DMS53 treated with DMSO at 0.1 percent for 48 hours (cell line): ENCODE data around the gene EMCN.
"Not testable (repeated sequence)": the region's sequence is repeated elsewhere in the genome, so short reads cannot be mapped to it uniquely, and the experiment has no call there.

ENCODE experiments used
- DNase-seq: peaks from one replicate; lab custom pipeline; 2025; ENCODE audit not compliant: unreplicated experiment; lab: John Stamatoyannopoulos, UW

The EMCN gene, protein sequence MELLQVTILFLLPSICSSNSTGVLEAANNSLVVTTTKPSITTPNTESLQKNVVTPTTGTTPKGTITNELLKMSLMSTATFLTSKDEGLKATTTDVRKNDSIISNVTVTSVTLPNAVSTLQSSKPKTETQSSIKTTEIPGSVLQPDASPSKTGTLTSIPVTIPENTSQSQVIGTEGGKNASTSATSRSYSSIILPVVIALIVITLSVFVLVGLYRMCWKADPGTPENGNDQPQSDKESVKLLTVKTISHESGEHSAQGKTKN

GRCh38 chr4:100517864-100518341 lies at the start of gene EMCN:
EMCN (minus strand) TSS chr4:100518022; CDS start chr4:100517914, 108 bp downstream.
- no peak for DNase-seq

DNA sequence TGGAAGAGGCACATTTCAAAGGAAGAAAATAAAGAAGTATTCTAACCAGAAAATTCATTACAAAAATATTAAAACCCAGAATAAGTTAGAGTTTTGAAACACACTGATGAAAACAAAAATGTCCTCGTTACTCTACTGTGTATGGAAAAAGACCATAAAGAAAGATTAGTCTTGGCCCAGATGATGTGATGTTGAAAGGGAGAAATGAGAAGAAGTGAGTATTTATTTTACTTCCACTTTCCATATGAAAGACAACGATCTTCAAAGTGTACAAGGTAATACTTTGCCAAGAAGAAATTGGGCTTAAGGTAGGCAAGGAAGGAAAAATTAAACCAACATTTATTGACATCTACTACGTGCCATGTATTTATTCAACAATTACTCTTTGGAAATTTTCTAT lies 48.6 kb upstream of the EMCN start:
- no peak for DNase-seq

DNA sequence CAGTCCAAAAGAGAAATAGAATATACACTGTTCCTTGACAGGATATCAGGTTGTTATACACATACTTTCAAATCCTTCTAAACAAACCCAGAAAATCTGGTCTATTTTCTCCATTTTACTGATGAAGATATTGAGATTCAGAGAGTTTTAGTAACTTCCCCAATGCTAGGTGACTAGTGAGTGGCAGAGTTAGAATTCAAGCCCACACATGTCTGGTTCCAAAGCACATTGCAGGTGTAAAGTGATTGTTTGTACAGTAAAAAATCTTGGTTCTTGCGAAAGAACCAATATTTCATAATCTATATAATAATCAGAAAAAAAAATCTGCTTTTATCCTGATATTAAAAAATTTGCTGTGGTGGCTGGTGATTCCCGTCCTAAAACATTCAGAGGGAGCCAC lies 39.5 kb upstream of the EMCN start:
- DNase-seq, result no peak

- DNase-seq, result no peak
Measured at GRCh38 chr4:100555611-100556337, 38.0 kb upstream of the EMCN start.

DNA sequence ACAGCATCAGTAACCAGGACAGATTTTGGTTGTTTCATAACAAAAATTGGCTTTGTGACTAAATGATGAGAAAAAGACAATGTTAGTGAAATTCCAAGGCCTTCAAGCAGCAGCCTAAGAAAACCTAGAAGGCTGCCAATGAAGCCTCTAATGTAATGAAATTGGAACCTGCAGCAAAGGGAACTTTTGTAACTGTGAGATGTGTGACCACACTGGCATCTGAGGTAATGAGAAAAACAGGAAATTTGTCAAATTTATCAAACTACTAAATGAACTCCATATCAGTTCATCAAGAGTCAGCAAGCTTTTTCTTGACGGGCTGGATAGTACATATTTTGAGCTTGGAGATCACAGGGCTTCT lies 30.4 kb upstream of the EMCN start:
- no peak for DNase-seq

DNA sequence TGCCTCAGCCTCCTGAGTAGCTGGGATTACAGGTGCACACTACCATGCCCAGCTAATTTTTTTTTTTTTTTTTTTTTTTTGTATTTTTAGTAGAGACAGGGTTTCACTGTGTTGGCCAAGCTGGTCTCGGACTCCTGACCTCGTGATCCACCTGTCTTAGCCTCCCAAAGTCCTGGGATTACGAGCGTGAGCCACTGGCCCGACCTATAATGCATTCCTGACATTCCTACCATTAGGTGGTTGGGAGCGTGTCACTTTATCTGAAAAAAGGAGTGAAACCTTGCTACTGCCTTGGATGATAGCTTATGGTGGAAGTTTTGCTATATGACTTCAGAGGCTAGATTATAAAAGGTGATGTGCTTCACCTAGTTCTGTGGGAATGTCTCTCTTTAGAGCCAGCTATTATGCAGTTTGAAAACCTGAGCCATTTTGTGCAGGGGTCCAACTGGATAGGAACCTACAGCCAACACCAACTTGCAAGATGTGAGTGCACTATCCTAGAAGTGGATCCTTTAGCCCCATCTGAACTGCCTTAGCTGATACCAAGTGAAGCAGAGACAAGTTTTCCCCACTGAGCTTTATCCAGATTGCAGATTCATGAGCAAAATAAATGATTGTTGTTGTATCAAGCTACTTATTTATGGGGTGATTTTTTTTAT lies 29.8 kb upstream of the EMCN start:
- DNase-seq, result no peak

GRCh38 chr4:100545427-100545826 lies 27.6 kb upstream of the EMCN start:
- DNase-seq, result no peak

DNA sequence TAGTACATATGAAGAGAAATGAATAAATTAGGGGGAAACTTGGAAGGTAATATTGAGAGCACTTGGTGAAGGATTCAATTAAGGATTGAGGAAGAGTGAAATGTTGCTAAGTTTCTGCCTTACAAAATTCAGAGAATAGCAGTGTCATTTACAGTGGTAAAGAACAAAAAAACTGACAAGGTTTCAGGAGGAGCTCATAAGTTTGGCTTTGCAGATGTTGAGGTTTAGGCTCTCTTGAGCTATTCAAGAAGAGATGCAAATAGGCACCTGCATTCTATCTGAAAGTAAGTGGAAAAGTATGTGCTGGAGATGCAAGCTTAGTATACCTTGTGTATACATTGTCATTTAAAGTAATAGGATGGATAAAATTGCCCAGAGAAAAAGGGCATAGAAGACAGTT lies 22.3 kb upstream of the EMCN start:
- no peak for DNase-seq

GRCh38 chr4:100539706-100540105 lies 21.9 kb upstream of the EMCN start:
- DNase-seq, result no peak

GRCh38 chr4:100533741-100534140 lies 15.9 kb upstream of the EMCN start:
- DNase-seq, result no peak

GRCh38 chr4:100530161-100530560 lies 12.3 kb upstream of the EMCN start:
- not testable (repeated sequence) for DNase-seq

DNA sequence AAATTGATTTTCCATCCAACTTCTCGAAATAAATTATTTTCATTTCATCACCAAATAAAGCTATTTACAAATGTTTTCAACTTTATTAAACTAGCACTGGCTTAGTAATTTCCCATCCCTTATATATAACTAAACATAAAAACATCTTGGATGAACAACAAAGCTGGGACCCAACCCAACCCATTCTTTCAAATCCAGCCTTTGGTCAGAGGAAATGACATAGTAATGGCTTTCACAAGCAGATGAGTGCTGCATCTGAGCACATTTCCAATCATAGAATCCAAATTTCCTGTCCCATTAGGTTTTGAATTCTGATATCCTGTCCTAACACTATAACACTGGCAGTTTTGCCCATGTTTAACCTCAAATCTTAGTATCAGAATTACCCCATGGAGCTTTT lies 7.9 kb upstream of the EMCN start:
- no peak for DNase-seq

DNA sequence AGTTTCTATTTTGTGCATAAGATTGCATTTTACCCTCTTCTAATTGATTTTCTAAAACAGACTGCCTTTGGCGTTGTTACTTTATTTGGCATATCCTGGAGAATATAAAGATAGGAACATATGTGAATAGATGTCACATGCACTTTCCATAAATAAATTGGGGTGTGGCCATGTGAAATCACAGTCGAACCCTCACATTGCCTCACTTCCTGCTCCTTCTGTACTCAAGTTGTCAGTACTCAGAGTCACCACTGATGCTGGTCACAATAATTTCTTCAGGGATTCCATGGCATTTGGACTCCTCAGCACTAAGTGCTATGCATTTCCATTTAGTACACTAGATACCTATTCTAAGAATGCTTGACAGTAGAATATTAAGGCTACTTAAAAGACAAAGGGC lies 1.4 kb upstream of the EMCN start:
- DNase-seq, result no peak

- no peak for DNase-seq
Measured at GRCh38 chr4:100516225-100516624, 1.6 kb downstream of the EMCN start.

DNA sequence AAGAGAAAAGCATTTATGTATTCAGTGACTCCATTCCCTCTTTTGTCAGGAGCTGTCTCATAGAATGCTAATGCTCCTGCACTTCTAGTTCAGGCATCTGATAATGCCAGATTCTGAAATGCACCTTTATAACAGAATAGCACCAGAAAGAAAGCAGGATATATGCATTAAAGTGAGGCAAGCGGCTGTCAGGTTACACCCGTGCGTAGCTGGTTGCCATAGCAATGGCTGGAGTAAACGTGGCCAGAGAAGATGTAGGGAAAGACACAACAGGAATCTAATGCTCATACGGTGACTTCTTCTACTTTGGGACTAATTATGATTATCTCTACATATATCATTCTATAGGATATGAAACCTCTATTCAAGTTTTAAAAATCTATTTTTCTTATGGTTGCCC lies 5.9 kb downstream of the EMCN start:
- no peak for DNase-seq

GRCh38 chr4:100510551-100510950 lies 7.3 kb downstream of the EMCN start:
- no peak for DNase-seq

- DNase-seq, result no peak
Measured at GRCh38 chr4:100509386-100509785, 8.4 kb downstream of the EMCN start.

GRCh38 chr4:100508691-100509090 lies 9.1 kb downstream of the EMCN start:
- no peak for DNase-seq

DNA sequence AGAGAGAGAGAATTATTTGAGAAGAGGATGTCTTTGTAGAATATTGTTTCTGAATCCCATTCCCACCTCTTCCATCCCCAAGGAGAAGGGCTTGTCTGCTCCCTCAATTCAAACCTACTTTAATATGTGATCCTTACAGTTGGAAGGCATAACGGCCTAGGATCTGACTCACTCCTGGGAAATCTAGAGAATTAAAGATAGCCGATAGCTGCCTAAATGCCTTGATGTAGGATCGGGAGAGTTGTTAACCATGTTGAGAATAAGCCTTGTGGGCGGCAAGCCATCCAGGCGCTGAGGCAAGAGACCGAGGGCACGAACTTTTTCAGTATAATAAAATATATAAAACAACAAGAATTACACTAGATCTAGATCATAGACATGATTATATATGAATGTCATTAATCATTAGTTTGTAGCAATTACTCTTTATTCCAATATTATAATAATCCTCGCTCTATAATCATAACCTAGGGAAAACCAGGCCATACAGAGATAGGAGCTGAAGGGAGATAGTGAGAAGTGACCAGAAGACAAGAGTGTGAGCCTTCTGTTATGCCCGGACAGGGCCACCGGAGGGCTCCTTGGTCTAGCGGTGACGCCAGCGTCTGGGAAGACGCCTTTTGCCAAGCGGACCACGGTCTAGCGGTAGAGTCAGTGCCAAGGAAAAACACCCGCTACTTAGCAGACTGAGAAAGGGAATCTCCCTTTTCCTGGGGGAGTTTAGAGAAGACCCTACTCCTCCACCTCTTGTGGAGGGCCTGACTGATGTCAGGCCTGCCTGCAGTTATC lies 13.5 kb downstream of the EMCN start:
- DNase-seq, result no peak

- no peak for DNase-seq
Measured at GRCh38 chr4:100497791-100498190, 20.0 kb downstream of the EMCN start.

GRCh38 chr4:100495074-100495473 lies 22.7 kb downstream of the EMCN start:
- no peak for DNase-seq
